HepG2 (cell line): ENCODE measurements around the gene ZDHHC14. TPM values are rescaled to one million over a fixed set of nuclear protein-coding genes. Genes with fewer than 3 reads are reported as not detected.

Experiments
- BORCS8-MEF2B ChIP-seq: sonication (generic); formaldehyde crosslinking; IDR thresholded peaks from 2 replicates; pipeline ENCODE4 v1.8.0; 2022; ENCODE audit warnings: mild to moderate bottlenecking, missing genetic modification reagents
- CCAR2 ChIP-seq: fragments of 200-400 bp; formaldehyde crosslinking; optimal IDR thresholded peaks from 2 replicates; pipeline ENCODE3; 2018; ENCODE audit warnings: low read depth, mild to moderate bottlenecking, low read length, moderate library complexity
- KDM5B ChIP-seq: sonication (generic); formaldehyde crosslinking; IDR thresholded peaks from 2 replicates; pipeline ENCODE4 v1.4.0; 2020; ENCODE audit warnings: missing genetic modification reagents, mild to moderate bottlenecking, borderline replicate concordance
- KLF15 ChIP-seq: sonication (generic); formaldehyde crosslinking; IDR thresholded peaks from 2 replicates; pipeline ENCODE4 v1.8.1; 2023; ENCODE audit warnings: borderline replicate concordance, mild to moderate bottlenecking, inconsistent platforms, missing genetic modification reagents, mixed read lengths
- NR2C2 ChIP-seq: sonication (generic); formaldehyde crosslinking; IDR thresholded peaks from 2 replicates; pipeline ENCODE4 v1.4.0; 2020; ENCODE audit warnings: missing genetic modification reagents, mild to moderate bottlenecking, moderate library complexity, borderline replicate concordance
- REPIN1 ChIP-seq: sonication (generic); formaldehyde crosslinking; IDR thresholded peaks from 2 replicates; pipeline ENCODE4 v1.8.0; 2022; ENCODE audit warnings: missing genetic modification reagents, low read depth, mild to moderate bottlenecking, borderline replicate concordance
- SMAD9 ChIP-seq: sonication (generic); formaldehyde crosslinking; IDR thresholded peaks from 2 replicates; pipeline ENCODE4 v1.5.1; 2020; ENCODE audit warnings: mild to moderate bottlenecking, missing genetic modification reagents
- SOX13 ChIP-seq, 3 experiments: fragments of 450-650 bp in 1 of 3; sonication (generic) in 1 of 3; formaldehyde crosslinking in 1 of 3; IDR thresholded peaks in 2 of 3; conservative IDR thresholded peaks in 1 of 3; 2 replicates each; pipeline versions ENCODE4 v1.5.0 to v1.6.1; 2016 to 2020; ENCODE audit warnings: antibody characterized with exemption in 1 of 3, mild to moderate bottlenecking in 1 of 3, missing compliant biosample characterization in 1 of 3, missing genetic modification reagents in 1 of 3, moderate library complexity in 1 of 3
- ZNF136 ChIP-seq: sonication (generic); formaldehyde crosslinking; IDR thresholded peaks from 2 replicates; pipeline ENCODE4 v1.8.1; 2022; ENCODE audit warnings: low read depth, mild to moderate bottlenecking, moderate library complexity, missing genetic modification reagents
- ZNF207 ChIP-seq: fragments of 450-650 bp; IDR thresholded peaks from 2 replicates; pipeline ENCODE4 v1.6.1; 2016; ENCODE audit warnings: antibody characterized with exemption, borderline replicate concordance
- ZNF337 ChIP-seq: sonication (generic); formaldehyde crosslinking; IDR thresholded peaks from 2 replicates; pipeline ENCODE4 v1.5.1; 2020; ENCODE audit warnings: missing genetic modification reagents, low read depth, mild to moderate bottlenecking, borderline replicate concordance
- ZNF629 ChIP-seq: sonication (generic); formaldehyde crosslinking; conservative IDR thresholded peaks from 2 replicates; pipeline ENCODE4 v1.5.0; 2020; ENCODE audit warnings: missing genetic modification reagents
- polyA plus RNA-seq, 8 experiments: library from polyadenylated mRNA; depleted of rRNA in 3 of 8; stranded (reverse) in 7 of 8; unstranded in 1 of 8; fragments of >200 nt; fragmentation: Illumina TruSeq in 4 of 8; extraction: Trizol in 4 of 8; gene quantifications; 2 replicates each; pipeline versions ENCODE4 v1.2.1 to v1.2.3, GENCODE V29; 2011 to 2016; ENCODE audit warnings: low read depth in 4 of 8, missing spikeins in 1 of 8, mixed read lengths in 1 of 8; ENCODE audit not compliant: insufficient read depth in 1 of 8
- total RNA-seq, 5 experiments: library from RNA; depleted of rRNA; stranded (reverse); fragments of >200 nt; fragmentation: Illumina TruSeq; extraction: Trizol; gene quantifications; 2 replicates each; pipeline ENCODE4 v1.2.3, GENCODE V29; 2016; ENCODE audit warnings: low read depth in 1 of 5
- TF ChIP-seq, protein P1 (sequence below): sonication (generic); formaldehyde crosslinking; IDR thresholded peaks from 2 replicates; pipeline ENCODE4 v1.8.0; 2022; ENCODE audit warnings: mild to moderate bottlenecking, missing genetic modification reagents; ENCODE audit not compliant: insufficient replicate concordance
- TF ChIP-seq, protein P2 (sequence below): sonication (generic); formaldehyde crosslinking; IDR thresholded peaks from 2 replicates; pipeline ENCODE4 v1.4.0; 2020; ENCODE audit warnings: mild to moderate bottlenecking, missing genetic modification reagents
- TF ChIP-seq, protein P3 (sequence below): sonication (generic); formaldehyde crosslinking; IDR thresholded peaks from 2 replicates; pipeline ENCODE4 v1.8.0; 2022; ENCODE audit warnings: missing genetic modification reagents, mild to moderate bottlenecking, borderline replicate concordance
- TF ChIP-seq, protein P4 (sequence below): IDR thresholded peaks from 2 replicates; pipeline ENCODE4 v1.6.1; 2016

Gene ZDHHC14
- total and polyA plus RNA-seq, 2 of the 13 experiments (the other 11 are each of a cell fraction or from before 2014, with no cell fraction given), result 3.7 to 9.5 TPM

DNA sequence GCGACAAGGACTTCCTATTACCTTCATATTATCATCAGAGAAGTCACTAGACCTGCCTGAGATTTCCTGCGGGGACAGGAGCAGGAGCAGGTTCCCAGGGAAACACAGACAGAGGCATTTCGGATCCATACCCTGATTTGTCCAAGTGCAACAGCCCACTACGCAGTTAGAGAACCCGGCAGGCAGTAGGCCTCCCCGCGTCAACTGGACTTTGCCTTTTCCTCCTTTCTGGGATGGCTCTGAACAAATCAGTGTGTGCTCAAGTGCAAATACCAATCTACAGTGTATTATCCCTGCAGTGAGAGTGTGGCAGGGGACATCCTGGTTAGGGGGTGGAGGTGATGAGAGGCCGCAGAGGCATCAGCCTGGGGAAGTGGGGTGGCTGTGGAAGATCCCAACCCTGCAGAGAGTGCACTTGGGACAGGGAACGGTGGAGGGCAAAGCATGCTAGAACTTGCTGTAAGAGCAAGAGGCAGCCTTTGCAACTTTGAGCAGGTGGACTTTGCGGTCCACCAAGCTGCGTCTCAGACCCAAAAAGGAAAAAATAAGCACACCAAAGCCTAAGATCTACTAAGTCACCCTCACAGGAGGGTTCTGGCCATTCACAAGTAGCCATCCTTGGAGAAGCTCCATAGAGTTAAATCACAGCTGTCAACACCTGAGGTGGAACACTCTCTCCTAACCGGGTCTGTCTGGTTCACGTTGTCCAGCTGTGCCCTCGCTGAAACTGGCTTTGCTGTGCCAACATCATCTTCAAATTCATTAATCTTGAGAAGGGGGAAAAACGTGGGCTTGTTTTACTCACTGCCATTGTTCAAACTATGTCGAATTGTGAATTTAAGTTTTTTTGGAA lies 159.1 kb downstream of the ZDHHC14 start (continued):
- TF ChIP-seq, protein P1, sequence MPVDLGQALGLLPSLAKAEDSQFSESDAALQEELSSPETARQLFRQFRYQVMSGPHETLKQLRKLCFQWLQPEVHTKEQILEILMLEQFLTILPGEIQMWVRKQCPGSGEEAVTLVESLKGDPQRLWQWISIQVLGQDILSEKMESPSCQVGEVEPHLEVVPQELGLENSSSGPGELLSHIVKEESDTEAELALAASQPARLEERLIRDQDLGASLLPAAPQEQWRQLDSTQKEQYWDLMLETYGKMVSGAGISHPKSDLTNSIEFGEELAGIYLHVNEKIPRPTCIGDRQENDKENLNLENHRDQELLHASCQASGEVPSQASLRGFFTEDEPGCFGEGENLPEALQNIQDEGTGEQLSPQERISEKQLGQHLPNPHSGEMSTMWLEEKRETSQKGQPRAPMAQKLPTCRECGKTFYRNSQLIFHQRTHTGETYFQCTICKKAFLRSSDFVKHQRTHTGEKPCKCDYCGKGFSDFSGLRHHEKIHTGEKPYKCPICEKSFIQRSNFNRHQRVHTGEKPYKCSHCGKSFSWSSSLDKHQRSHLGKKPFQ (CRISPR knock-in tag), result peak; percentile 56
- TF ChIP-seq KLF15 (CRISPR knock-in tag) (no peak), SMAD9 (no peak), NR2C2 (peak; percentile 55; the same call in 1 of the 2 replicates), KDM5B (CRISPR knock-in tag) (peak; percentile 78), SOX13 (IDR thresholded peaks at IDR 0.05) (no peak), SOX13 (CRISPR knock-in tag; conservative IDR thresholded peaks at IDR 0.05 in 1 of 2, IDR thresholded peaks at IDR 0.05 in 1 of 2) (peak in 1 of 2 experiments; percentile 82; a peak in 2 of 4 replicates), ZNF629 (peak; percentile 63), BORCS8-MEF2B (CRISPR knock-in tag) (peak; percentile 76), CCAR2 (no peak), ZNF136 (CRISPR knock-in tag) (peak; percentile 93), ZNF207 (no peak), ZNF337 (CRISPR knock-in tag) (no peak), REPIN1 (CRISPR knock-in tag) (peak; percentile 98)
- TF ChIP-seq, protein P2, sequence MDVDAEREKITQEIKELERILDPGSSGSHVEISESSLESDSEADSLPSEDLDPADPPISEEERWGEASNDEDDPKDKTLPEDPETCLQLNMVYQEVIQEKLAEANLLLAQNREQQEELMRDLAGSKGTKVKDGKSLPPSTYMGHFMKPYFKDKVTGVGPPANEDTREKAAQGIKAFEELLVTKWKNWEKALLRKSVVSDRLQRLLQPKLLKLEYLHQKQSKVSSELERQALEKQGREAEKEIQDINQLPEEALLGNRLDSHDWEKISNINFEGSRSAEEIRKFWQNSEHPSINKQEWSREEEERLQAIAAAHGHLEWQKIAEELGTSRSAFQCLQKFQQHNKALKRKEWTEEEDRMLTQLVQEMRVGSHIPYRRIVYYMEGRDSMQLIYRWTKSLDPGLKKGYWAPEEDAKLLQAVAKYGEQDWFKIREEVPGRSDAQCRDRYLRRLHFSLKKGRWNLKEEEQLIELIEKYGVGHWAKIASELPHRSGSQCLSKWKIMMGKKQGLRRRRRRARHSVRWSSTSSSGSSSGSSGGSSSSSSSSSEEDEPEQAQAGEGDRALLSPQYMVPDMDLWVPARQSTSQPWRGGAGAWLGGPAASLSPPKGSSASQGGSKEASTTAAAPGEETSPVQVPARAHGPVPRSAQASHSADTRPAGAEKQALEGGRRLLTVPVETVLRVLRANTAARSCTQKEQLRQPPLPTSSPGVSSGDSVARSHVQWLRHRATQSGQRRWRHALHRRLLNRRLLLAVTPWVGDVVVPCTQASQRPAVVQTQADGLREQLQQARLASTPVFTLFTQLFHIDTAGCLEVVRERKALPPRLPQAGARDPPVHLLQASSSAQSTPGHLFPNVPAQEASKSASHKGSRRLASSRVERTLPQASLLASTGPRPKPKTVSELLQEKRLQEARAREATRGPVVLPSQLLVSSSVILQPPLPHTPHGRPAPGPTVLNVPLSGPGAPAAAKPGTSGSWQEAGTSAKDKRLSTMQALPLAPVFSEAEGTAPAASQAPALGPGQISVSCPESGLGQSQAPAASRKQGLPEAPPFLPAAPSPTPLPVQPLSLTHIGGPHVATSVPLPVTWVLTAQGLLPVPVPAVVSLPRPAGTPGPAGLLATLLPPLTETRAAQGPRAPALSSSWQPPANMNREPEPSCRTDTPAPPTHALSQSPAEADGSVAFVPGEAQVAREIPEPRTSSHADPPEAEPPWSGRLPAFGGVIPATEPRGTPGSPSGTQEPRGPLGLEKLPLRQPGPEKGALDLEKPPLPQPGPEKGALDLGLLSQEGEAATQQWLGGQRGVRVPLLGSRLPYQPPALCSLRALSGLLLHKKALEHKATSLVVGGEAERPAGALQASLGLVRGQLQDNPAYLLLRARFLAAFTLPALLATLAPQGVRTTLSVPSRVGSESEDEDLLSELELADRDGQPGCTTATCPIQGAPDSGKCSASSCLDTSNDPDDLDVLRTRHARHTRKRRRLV, result no peak
- TF ChIP-seq, protein P3, sequence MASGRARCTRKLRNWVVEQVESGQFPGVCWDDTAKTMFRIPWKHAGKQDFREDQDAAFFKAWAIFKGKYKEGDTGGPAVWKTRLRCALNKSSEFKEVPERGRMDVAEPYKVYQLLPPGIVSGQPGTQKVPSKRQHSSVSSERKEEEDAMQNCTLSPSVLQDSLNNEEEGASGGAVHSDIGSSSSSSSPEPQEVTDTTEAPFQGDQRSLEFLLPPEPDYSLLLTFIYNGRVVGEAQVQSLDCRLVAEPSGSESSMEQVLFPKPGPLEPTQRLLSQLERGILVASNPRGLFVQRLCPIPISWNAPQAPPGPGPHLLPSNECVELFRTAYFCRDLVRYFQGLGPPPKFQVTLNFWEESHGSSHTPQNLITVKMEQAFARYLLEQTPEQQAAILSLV (CRISPR knock-in tag), result no peak
- TF ChIP-seq, protein P4, sequence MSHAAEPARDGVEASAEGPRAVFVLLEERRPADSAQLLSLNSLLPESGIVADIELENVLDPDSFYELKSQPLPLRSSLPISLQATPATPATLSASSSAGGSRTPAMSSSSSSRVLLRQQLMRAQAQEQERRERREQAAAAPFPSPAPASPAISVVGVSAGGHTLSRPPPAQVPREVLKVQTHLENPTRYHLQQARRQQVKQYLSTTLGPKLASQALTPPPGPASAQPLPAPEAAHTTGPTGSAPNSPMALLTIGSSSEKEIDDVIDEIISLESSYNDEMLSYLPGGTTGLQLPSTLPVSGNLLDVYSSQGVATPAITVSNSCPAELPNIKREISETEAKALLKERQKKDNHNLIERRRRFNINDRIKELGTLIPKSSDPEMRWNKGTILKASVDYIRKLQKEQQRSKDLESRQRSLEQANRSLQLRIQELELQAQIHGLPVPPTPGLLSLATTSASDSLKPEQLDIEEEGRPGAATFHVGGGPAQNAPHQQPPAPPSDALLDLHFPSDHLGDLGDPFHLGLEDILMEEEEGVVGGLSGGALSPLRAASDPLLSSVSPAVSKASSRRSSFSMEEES, result 0 out of 2 replicates have a peak, but pooled peaks have one; percentile 38
